HCT116 (cell line): Measurements from ENCODE around the gene MUS81.

Experiments
- CEBPB ChIP-seq: IDR thresholded peaks from 2 replicates; pipeline ENCODE4 v1.6.1; 2012; ENCODE audit warnings: low read depth
- POLR2A ChIP-seq: IDR thresholded peaks from 2 replicates; pipeline ENCODE4 v1.7.0; 2011; ENCODE audit warnings: borderline replicate concordance; ENCODE audit not compliant: insufficient read depth, insufficient read length; ENCODE audit errors: extremely low read depth

DNA sequence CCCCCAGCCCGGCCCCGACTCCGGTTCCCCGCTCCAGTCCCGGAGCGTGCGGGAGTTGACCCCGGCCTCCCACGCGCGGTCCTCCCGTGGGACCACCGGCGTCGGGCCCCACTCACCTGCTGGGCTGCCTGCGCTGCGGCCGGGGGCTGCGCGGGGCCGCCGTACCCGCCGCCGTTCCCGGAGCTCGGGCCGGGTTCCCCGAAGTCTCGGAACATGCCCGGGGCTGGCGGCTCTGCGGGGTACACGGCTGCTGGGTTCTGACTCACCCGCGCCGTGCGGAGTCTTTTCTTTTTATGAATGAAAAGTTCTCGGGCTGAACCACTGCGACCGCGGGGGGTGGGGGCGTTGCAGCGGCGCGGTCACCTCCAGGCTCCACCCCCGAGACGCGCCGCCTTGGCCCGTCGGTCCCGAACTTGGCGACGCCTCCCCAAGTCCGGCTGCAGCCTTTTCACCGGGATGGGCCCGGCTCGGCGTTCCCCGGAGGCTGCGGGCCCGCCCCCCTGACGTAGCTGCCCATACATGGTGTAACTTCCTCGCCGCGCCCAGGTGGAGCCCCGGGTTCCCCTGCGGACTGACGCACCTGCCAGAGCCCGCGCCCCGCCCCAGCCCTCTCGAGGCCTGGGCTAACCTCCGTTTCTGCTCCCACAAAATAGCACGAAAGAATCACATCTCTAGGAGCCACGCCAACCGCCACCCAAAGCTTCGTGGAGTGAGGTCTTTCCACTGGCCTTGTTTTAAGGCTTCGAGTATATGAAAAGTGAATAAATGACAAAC, 40.1 kb downstream of the MUS81 start, which contains the start of gene FOSL1:
- TF ChIP-seq POLR2A = peak; percentile 97
- no peak for TF ChIP-seq CEBPB
